GM12878 (cell line): ENCODE data around the gene SLC25A27. TPM values are rescaled to one million over a fixed set of nuclear protein-coding genes. Genes with fewer than 3 reads are reported as not detected.

Experiments used
- ATAC-seq: fragments of 200-7000 bp; cut with Tn5 transposase; 3 replicates; pipeline ENCODE4 v1.9.1; 2020; ENCODE audit warnings: mild to moderate bottlenecking, moderate library complexity
- BruUV-seq: library from RNA; stranded (reverse); fragments of 400-500 nt; replicated peaks from 2 replicates; lab custom pipeline; 2021; lab: Mats Ljungman, UMichigan
- CTCF ChIA-PET: fragments of 300-600 bp; sonication (Branson Sonifier 250); formaldehyde crosslinking; extraction: SDS; loops from one replicate; lab custom pipeline; 2021; ENCODE audit warnings: inconsistent platforms; lab: Yijun Ruan, JAX
- POLR2A ChIA-PET: fragments of 350-600 bp; formaldehyde crosslinking; extraction: SDS; loops from one replicate; lab custom pipeline; 2021; ENCODE audit warnings: inconsistent platforms; lab: Charles Lee
- RAD21 ChIA-PET: fragments of 300-600 bp; sonication (Branson Sonifier 250); formaldehyde crosslinking; loops from one replicate; lab custom pipeline; 2023; ENCODE audit warnings: antibody characterized with exemption; ENCODE audit not compliant: unreplicated experiment; lab: Charles Lee
- SMC1A ChIA-PET: fragments of 300-600 bp; sonication (Branson Sonifier 250); formaldehyde crosslinking; loops from one replicate; lab custom pipeline; 2023; ENCODE audit not compliant: unreplicated experiment, uncharacterized antibody; lab: Charles Lee
- DNase-seq: peaks from one replicate; pipeline ENCODE4 v3.0.0-alpha.2; 2011; ENCODE audit warnings: low read depth, low spot score
- FAIRE-seq: peaks from 3 replicates; lab custom pipeline; 2011; peaks lifted over from hg19 to GRCh38; lab: Jason Lieb, UNC
- H2AFZ ChIP-seq: 2 replicates; pipeline ENCODE4 v1.6.0; 2011; ENCODE audit warnings: low read depth, low read length, control low read depth; ENCODE audit not compliant: control insufficient read depth
- H3K27ac ChIP-seq: 2 replicates; pipeline ENCODE4 v1.5.1; 2011; ENCODE audit warnings: control low read depth; ENCODE audit not compliant: control insufficient read depth, insufficient read depth
- H3K27me3 ChIP-seq, 2 experiments: replicated peaks in 1 of 2; 2 replicates each; pipeline versions ENCODE4 v1.6.0 to v1.6.1; 2011; ENCODE audit warnings: low read length in 1 of 2; ENCODE audit not compliant: control insufficient read depth in 2 of 2, insufficient read depth in 2 of 2
- H3K36me3 ChIP-seq, 2 experiments: 2 replicates each; pipeline ENCODE4 v1.5.1; 2011; ENCODE audit warnings: low read length in 1 of 2; ENCODE audit not compliant: control insufficient read depth in 2 of 2, insufficient read depth in 2 of 2
- H3K4me1 ChIP-seq: 2 replicates; pipeline ENCODE4 v1.6.1; 2011; ENCODE audit warnings: mild to moderate bottlenecking, low read length, moderate library complexity, mixed read lengths; ENCODE audit not compliant: control insufficient read depth, insufficient read depth
- H3K4me2 ChIP-seq: 2 replicates; pipeline ENCODE4 v1.6.0; 2011; ENCODE audit warnings: control low read depth; ENCODE audit not compliant: control insufficient read depth, insufficient read depth
- H3K4me3 ChIP-seq: fragments of 200-600 bp; sonication (generic); 2 replicates; pipeline ENCODE4 v1.5.1; 2016
- H3K79me2 ChIP-seq: 2 replicates; pipeline ENCODE4 v1.6.0; 2011; ENCODE audit warnings: low read length; ENCODE audit not compliant: control insufficient read depth, insufficient read depth
- H3K9ac ChIP-seq: 2 replicates; pipeline ENCODE4 v1.8.0; 2011; ENCODE audit warnings: low read length, control low read depth, mixed read lengths; ENCODE audit not compliant: control insufficient read depth, insufficient read depth
- H3K9me3 ChIP-seq: replicated peaks from 3 replicates; pipeline ENCODE4 v1.5.1; 2011; ENCODE audit warnings: mild to moderate bottlenecking, low read length; ENCODE audit not compliant: control insufficient read depth, insufficient read depth
- H4K20me1 ChIP-seq: 2 replicates; pipeline ENCODE4 v1.6.0; 2011; ENCODE audit not compliant: control insufficient read depth, insufficient read depth
- ASH2L ChIP-seq: fragments of 300-600, 200-600 bp; sonication (generic); IDR thresholded peaks from 2 replicates; pipeline ENCODE4 v1.6.1; 2017; ENCODE audit warnings: low read depth, mild to moderate bottlenecking, borderline replicate concordance
- CHD2 ChIP-seq: IDR thresholded peaks from 2 replicates; pipeline ENCODE4 v1.6.1; 2011; ENCODE audit warnings: low read depth, low read length, improper control_type of control experiment, borderline replicate concordance
- FOXM1 ChIP-seq: IDR thresholded peaks from 2 replicates; pipeline ENCODE4 v1.6.1; 2012; ENCODE audit warnings: low read depth, mild to moderate bottlenecking, inconsistent platforms, low read length, moderate library complexity
- TCF12 ChIP-seq: IDR thresholded peaks from 2 replicates; pipeline ENCODE4 v1.6.1; 2011; ENCODE audit warnings: low read depth, mild to moderate bottlenecking, low read length
- WGBS: methylation state at CpG from one replicate; pipeline ENCODE4 v1.1.6; 2016; ENCODE audit warnings: low lambda C conversion rate; ENCODE audit not compliant: insufficient replicate concordance, insufficient coverage; ENCODE audit errors: missing lambda C conversion rate; 5-methylcytosine and 5-hydroxymethylcytosine counted together
- in situ Hi-C: fragments of 300-500 bp; cut with MboI; formaldehyde crosslinking; loops from 9 replicates; pipeline ENCODE4 v1.14.3; 2018; ENCODE audit warnings: mixed read lengths
- intact Hi-C: fragments of 100-400 bp; cut with micrococcal nuclease; formaldehyde crosslinking; loops from one replicate; pipeline ENCODE4 v1.14.2; 2022; ENCODE audit not compliant: unreplicated experiment
- polyA plus RNA-seq, 11 experiments: library from polyadenylated mRNA; depleted of rRNA in 4 of 11; unstranded in 6 of 11; stranded (reverse) in 5 of 11; fragments of >200 nt; fragmentation: Nextera tagmentation in 4 of 11; fragmentation: Illumina TruSeq in 1 of 11; extraction: Ambion mirVana in 4 of 11; extraction: Trizol in 1 of 11; gene quantifications; 1 replicate in 1 of 11; 2 replicates in 10 of 11; pipeline versions ENCODE4 v1.2.1 to v1.2.3, GENCODE V29; 2011 to 2016; ENCODE audit warnings: inconsistent platforms in 2 of 11, missing spikeins in 2 of 11, low read depth in 1 of 11
- total RNA-seq, 4 experiments: library from RNA; depleted of rRNA in 3 of 4; stranded (reverse); fragments of >200 nt in 3 of 4; fragmentation: Illumina TruSeq in 1 of 4; extraction: Trizol in 1 of 4; gene quantifications; 2 replicates each; pipeline versions ENCODE4 v1.2.1 to v1.2.3, GENCODE V29; 2013 to 2021
- TF ChIP-seq, protein P1 (sequence below): fragments of 150-350 bp; IDR thresholded peaks from 2 replicates; pipeline ENCODE4 v1.6.1; 2014; ENCODE audit warnings: mild to moderate bottlenecking, low read depth, low read length
- TF ChIP-seq, protein P2 (sequence below): fragments of 450-650 bp; IDR thresholded peaks from 2 replicates; pipeline ENCODE4 v1.6.1; 2014; ENCODE audit warnings: mild to moderate bottlenecking
- TF ChIP-seq, protein P3 (sequence below): IDR thresholded peaks from 2 replicates; pipeline ENCODE4 v1.6.1; 2011; ENCODE audit warnings: borderline replicate concordance, low read depth, mild to moderate bottlenecking, moderate library complexity, low read length; ENCODE audit not compliant: insufficient read depth, poor library complexity, severe bottlenecking

Gene SLC25A27
- total and polyA plus RNA-seq, 10 of the 15 experiments (the other 5 are each of a cell fraction or from before 2014, with no cell fraction given), result not detected

DNA sequence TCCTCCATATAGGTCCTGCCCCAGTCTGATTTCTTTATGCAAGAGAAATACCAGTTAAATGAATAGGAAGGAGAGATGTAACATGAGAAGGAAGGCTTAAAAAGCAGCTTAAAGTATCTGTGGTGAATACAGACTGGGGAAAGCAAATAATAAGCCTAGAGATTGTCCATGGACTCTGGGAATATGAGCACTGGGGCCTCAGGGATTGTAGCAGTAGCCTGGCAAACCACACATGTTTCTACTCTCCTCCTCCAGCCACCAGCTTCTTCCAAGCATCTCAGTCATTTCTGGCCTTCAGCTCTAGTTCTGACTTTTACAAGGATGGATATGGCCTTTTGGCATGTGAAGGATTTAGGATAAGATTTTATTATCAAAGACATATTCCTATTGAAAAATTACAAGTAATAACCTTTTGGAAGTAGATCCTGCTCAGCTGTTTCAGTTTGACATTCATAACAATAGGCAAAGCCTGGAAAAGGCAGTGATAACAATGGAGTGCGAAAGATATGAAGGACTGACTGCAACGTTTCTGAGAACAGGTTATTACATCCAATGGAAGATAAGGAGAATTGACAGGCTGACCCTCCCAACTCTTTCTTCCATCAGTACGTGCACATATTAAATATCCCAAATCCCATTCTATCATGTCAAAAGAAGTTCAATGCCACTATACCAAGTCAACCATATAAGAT lies 41.8 kb upstream of the SLC25A27 start:
- intact Hi-C loops, result no loop called here
- Histone ChIP-seq H3K9me3 (no peaks in the 10 kb centered on the region), H3K36me3 (no peaks in the 10 kb centered on the region), H2AFZ (no peak overlapping the region), H3K4me2 (no peak overlapping the region), H4K20me1 (no peaks in the 10 kb centered on the region), H3K27ac (no peak overlapping the region), H3K4me3 (no peak overlapping the region), H3K79me2 (no peaks in the 10 kb centered on the region), H3K9ac (no peak overlapping the region), H3K27me3 (no peaks in the 10 kb centered on the region; a peak in 2 of 4 replicates), H3K4me1 (no peaks in the 10 kb centered on the region)
- ATAC-seq (no peak), DNase-seq (no peak), FAIRE-seq (no peak)
- BruUV-seq, result no TSS peak
- TF ChIP-seq, protein P1, sequence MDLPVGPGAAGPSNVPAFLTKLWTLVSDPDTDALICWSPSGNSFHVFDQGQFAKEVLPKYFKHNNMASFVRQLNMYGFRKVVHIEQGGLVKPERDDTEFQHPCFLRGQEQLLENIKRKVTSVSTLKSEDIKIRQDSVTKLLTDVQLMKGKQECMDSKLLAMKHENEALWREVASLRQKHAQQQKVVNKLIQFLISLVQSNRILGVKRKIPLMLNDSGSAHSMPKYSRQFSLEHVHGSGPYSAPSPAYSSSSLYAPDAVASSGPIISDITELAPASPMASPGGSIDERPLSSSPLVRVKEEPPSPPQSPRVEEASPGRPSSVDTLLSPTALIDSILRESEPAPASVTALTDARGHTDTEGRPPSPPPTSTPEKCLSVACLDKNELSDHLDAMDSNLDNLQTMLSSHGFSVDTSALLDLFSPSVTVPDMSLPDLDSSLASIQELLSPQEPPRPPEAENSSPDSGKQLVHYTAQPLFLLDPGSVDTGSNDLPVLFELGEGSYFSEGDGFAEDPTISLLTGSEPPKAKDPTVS, result no peak
- TF ChIP-seq TCF12, result no peak
- TF ChIP-seq FOXM1, result no peak
- TF ChIP-seq ASH2L, result no peak
- no peak for TF ChIP-seq CHD2
- TF ChIP-seq, protein P2, sequence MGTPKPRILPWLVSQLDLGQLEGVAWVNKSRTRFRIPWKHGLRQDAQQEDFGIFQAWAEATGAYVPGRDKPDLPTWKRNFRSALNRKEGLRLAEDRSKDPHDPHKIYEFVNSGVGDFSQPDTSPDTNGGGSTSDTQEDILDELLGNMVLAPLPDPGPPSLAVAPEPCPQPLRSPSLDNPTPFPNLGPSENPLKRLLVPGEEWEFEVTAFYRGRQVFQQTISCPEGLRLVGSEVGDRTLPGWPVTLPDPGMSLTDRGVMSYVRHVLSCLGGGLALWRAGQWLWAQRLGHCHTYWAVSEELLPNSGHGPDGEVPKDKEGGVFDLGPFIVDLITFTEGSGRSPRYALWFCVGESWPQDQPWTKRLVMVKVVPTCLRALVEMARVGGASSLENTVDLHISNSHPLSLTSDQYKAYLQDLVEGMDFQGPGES, result no peak
- TF ChIP-seq, protein P3, sequence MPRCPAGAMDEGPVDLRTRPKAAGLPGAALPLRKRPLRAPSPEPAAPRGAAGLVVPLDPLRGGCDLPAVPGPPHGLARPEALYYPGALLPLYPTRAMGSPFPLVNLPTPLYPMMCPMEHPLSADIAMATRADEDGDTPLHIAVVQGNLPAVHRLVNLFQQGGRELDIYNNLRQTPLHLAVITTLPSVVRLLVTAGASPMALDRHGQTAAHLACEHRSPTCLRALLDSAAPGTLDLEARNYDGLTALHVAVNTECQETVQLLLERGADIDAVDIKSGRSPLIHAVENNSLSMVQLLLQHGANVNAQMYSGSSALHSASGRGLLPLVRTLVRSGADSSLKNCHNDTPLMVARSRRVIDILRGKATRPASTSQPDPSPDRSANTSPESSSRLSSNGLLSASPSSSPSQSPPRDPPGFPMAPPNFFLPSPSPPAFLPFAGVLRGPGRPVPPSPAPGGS, result no peak
- in situ Hi-C loops, result no loop called here
- ChIA-PET SMC1A (interaction anchor here (0.8 kb wide), 1 partner anchor 520 kb away, joined by 3 read pairs; no protein-coding TSS in a partner anchor), RAD21 (no interaction called here), POLR2A (no interaction called here), CTCF (no interaction called here)
- 18% methylated on average over 3 of the region's 3 CpGs for WGBS
